ENCODE results near the gene VSIG10L.

VSIG10L gene

DNA sequence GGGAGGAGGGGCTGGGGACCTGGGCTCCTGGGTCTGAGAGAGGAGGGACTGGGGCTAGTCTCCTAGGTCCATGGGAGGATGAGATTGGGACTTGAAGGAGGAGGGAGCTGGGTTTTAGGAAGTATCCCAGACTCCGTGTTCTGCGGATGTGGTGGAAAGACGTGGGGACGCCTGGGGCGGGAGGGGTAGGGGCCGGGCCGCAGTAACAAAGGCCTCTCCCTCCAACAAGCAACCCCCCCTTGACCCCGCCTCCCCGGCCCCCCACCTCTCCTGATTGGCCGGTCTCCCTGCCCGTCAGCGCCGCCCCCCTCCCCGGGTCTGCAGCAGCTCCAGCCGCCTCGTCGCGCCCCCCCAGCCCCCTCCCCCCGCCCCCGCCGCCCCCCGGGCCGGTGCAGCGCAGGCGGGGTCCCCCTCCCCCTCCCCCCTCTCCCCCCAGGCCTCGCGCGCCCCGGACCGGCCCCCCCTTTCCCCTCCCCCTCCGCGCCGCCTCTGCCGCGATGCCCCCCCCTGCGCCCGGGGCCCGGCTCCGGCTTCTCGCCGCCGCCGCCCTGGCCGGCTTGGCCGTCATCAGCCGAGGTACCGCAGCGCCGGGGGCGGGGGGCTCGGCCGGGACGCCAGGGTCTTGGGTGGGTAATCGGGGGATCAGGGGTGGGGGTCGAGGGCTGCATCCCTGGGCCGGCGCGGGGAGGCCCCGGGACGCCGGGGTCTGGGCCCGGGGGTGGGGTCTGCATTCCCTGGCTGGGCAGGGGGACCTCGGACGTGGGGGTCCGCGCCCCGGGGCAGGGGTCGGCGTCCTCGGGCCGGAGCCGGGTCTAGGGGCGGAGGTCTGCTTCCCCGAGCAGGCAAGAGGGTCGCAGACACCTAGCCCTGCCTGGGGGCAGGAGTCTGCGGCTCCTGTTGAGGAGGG lies 30.3 kb downstream of the VSIG10L start, which contains the start of gene IGLON5:
Gene IGLON5 (plus strand): TSS at position 294 of the 907 bp plus-strand sequence. CDS start 204 bp downstream, at position 498.
- no peak for DNase-seq

DNA sequence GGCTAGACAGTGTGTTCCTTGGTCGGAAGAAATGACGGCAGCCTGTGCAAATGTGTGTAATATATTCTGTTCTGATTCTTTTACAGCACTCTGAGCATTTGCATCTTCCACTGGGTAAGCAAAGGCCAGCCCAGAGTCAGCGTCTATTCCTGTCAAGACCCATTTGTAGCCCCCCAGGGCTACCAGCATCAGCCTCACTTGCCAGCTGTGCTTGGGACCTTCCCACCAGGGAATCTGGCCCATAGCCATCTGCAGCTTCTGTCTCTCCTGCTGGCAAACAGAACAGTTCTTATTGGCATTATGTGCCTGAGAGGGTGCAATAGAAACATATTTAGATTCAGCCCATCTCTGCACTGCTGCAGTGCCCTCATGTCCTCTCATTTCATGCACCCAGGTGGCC lies 36.5 kb downstream of the VSIG10L start:
- DNase-seq, result no peak

DNA sequence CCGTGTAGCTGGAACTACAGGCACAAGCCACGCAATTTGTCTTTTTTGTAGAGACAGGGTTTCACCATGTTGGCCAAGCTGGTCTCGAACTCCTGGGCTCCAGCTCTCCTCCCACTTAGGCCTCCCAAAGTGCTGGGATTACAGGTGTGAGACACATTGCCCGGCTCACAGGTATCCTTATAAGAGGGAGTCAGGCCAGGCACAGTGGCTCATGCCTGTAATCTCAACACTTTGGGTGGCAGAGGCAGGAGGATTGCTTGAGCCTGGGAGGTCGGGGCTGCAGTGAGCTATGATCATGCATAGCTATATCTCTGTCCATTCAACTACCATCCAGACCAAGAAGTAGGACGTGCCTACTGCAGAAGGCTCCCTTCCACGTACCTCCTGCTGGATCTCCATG lies 40.7 kb downstream of the VSIG10L start:
- DNase-seq, result no peak

GRCh38 chr19:51297406-51297805 lies 44.5 kb downstream of the VSIG10L start:
- no peak for DNase-seq

- DNase-seq, result no peak
These were observed 45.4 kb downstream of the VSIG10L start for GRCh38 chr19:51296336-51297093.

- no peak for DNase-seq
These were observed 46.4 kb downstream of the VSIG10L start for GRCh38 chr19:51295382-51296126.

- no peak for DNase-seq
These were observed 47.0 kb downstream of the VSIG10L start for GRCh38 chr19:51294977-51295375.

DNA sequence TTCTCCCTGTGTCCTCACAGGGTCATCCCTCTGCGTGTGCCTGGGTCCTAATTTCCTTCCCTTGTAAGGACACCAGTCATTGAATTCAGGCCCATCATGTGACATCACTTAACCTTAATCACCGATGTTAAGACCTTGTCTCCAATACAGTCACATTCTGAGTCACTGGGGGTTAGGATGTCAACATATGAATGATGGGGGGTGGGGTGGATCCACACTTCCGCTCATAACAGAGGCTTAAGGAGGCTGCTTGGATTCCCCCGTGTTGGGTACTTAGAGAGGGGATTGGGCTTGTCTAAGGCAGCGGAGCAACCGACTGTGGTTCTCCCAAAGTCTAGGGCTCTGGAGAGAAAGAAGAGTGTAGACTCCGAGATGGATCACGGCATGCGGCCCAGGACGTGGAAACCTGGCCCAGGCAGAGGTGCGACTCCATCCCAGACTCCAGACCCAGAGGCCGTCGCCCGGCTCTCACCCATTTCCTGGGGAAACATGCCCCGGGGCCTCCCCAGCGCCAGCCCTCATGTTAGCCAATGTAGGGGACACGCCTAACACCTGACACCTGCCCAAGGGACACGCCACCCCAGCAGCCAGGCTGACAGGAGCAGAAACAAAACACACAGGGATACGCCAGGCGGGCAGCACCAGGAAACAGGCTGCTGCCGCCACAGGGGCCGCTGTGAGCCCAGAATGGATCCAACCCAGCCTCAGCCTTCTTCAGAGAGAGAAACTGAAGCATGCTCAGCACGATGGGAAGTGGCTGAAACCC lies 47.5 kb downstream of the VSIG10L start:
- DNase-seq, result no peak

DNA sequence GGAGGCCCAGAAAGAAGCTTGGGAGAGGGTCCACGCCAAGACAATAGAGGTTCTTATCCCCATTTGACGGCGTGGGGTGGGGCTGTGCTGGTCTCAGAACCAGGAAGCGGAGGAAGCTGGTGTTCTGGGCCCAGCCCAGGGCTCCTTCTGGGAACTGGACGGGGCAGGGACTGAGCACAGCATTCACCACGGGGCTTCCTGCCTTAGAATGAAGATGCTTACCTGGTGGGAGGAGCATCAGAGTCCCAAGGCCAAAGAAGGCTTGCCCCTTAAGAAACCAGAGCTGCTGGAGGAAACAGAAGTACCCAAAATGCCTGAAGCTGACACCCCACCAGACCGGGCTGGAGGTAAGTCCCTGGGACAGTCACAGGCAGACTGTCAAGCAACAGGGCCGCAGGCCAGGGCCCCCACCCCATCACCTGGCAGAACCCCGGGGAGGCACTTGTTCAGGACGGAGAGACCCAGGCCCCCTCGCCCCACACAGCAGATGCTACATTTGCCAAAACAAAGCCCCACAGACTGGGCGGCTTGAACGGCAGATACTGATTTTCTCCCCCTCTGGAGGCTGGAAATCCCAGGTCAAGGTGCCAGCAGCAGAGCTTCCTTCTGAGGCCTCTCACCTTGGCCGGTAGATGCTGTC lies 48.2 kb downstream of the VSIG10L start:
- no peak for DNase-seq

GRCh38 chr19:51292971-51293370 lies 49.0 kb downstream of the VSIG10L start:
- DNase-seq, result no peak

- no peak for DNase-seq
These were observed 52.3 kb downstream of the VSIG10L start for GRCh38 chr19:51289635-51290034.

- DNase-seq, result no peak
These were observed 56.3 kb downstream of the VSIG10L start for GRCh38 chr19:51285682-51286081.

DNA sequence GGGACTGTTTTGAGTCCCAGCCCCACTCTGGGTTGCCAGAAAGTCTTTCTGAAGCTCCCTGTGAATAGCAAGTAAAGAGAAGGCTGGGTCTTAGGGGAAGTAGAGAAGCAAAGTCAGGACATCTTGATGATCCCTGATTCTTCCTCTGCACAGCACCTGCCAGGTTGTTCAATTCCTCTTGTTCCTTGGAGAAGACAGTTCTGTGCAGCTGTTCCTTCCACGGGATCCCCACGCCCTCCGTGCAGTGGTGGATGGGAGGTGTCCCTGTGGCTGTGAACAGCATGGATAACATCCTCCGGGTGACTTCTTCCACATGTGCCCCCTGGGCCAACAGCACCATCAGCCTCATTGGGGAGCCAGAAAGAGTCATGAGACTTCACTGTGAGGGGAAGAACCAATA lies 59.6 kb downstream of the VSIG10L start:
- DNase-seq, result no peak

Data from fibroblast of skin of right quadriceps (primary cell).